Nephron (organoid): Measurements from ENCODE around the gene REXO2.

ENCODE experiments used
- H3K27ac Mint-ChIP-seq, 3 experiments: 2 replicates each; pipeline ENCODE4 v1.8.0; 2020; ENCODE audit warnings: mixed read lengths in 3 of 3, mild to moderate bottlenecking in 2 of 3, moderate library complexity in 1 of 3
- H3K27me3 Mint-ChIP-seq: 2 replicates; pipeline ENCODE4 v1.8.0; 2021; ENCODE audit warnings: low read depth, mild to moderate bottlenecking, moderate library complexity, mixed read lengths
- H3K36me3 Mint-ChIP-seq: 2 replicates; pipeline ENCODE4 v1.8.0; 2020; ENCODE audit warnings: low read depth, mixed read lengths
- H3K4me1 Mint-ChIP-seq: 2 replicates; pipeline ENCODE4 v1.8.0; 2020; ENCODE audit warnings: mixed read lengths
- H3K4me3 Mint-ChIP-seq, 3 experiments: 2 replicates each; pipeline ENCODE4 v1.8.0; 2020; ENCODE audit warnings: mild to moderate bottlenecking in 3 of 3, mixed read lengths in 3 of 3, moderate library complexity in 2 of 3
- H3K9me3 Mint-ChIP-seq: 2 replicates; pipeline ENCODE4 v1.8.0; 2020; ENCODE audit warnings: mixed read lengths
- CTCF ChIP-seq, 3 experiments: fragments of 200-600 bp; sonication (generic); IDR thresholded peaks; one replicate each; pipeline ENCODE4 v1.5.0; 2021; ENCODE audit warnings: antibody characterized with exemption in 3 of 3; ENCODE audit not compliant: unreplicated experiment in 3 of 3

The REXO2 gene

GRCh38 chr11:114482114-114482513 lies 42.8 kb downstream of the REXO2 start:
- Mint-ChIP-seq H3K36me3 (no peaks in the 10 kb centered on the region), H3K9me3 (no peaks in the 10 kb centered on the region), H3K27ac (no peak overlapping the region), H3K27me3 (no peaks in the 10 kb centered on the region), H3K4me1 (no peaks in the 10 kb centered on the region), H3K4me3 (no peak overlapping the region)
- TF ChIP-seq CTCF (IDR thresholded peaks at IDR 0.05; ENCODE audit: unreplicated experiment in 3 of 3) = no peak

GRCh38 chr11:114483929-114484328 lies 44.7 kb downstream of the REXO2 start:
- no peaks in the 10 kb centered on the region for H3K4me1 Mint-ChIP-seq
- no peaks in the 10 kb centered on the region for H3K36me3 Mint-ChIP-seq
- no peaks in the 10 kb centered on the region for H3K27me3 Mint-ChIP-seq
- no peak for TF ChIP-seq CTCF (IDR thresholded peaks at IDR 0.05; ENCODE audit: unreplicated experiment in 3 of 3)
- H3K27ac Mint-ChIP-seq = no peak overlapping the region
- no peak overlapping the region for H3K4me3 Mint-ChIP-seq
- peaks cover 3% of the 10 kb centered on the region for H3K9me3 Mint-ChIP-seq

- TF ChIP-seq CTCF (IDR thresholded peaks at IDR 0.05; ENCODE audit: unreplicated experiment in 3 of 3) = no peak
- no peaks in the 10 kb centered on the region for H3K4me1 Mint-ChIP-seq
- no peak overlapping the region for H3K4me3 Mint-ChIP-seq
- H3K27ac Mint-ChIP-seq = no peak overlapping the region
- peaks cover under 1% of the 10 kb centered on the region for H3K36me3 Mint-ChIP-seq
- H3K9me3 Mint-ChIP-seq = peaks cover 18% of the 10 kb centered on the region
- H3K27me3 Mint-ChIP-seq = no peaks in the 10 kb centered on the region
Observed at GRCh38 chr11:114496915-114497314, 57.6 kb downstream of the REXO2 start.

- H3K36me3 Mint-ChIP-seq = no peaks in the 10 kb centered on the region
- H3K27ac Mint-ChIP-seq = no peak overlapping the region
- H3K27me3 Mint-ChIP-seq = no peaks in the 10 kb centered on the region
- peaks cover 4% of the 10 kb centered on the region for H3K9me3 Mint-ChIP-seq
- TF ChIP-seq CTCF (IDR thresholded peaks at IDR 0.05; ENCODE audit: unreplicated experiment in 3 of 3) = no peak
- no peaks in the 10 kb centered on the region for H3K4me1 Mint-ChIP-seq
- H3K4me3 Mint-ChIP-seq = no peak overlapping the region
Observed at GRCh38 chr11:114499756-114500155, 60.5 kb downstream of the REXO2 start.
